ENCODE data around the gene MERTK.

The MERTK gene

DNA sequence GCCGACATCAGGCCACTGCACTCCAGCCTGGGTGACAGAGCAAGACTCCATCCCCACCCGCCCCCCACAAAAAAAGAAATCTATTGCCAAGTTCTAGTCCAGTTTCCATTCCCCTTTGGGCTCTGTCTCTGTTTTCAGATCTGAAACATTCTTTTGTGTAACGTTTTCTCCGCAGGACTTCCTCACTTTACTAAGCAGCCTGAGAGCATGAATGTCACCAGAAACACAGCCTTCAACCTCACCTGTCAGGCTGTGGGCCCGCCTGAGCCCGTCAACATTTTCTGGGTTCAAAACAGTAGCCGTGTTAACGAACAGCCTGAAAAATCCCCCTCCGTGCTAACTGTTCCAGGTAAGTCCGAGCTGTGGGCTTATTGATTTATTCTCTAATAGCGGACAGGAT lies 48.8 kb downstream of the MERTK start:
- DNase-seq (ENCODE audit: low read depth) = no peak
- TF ChIP-seq, protein P1, sequence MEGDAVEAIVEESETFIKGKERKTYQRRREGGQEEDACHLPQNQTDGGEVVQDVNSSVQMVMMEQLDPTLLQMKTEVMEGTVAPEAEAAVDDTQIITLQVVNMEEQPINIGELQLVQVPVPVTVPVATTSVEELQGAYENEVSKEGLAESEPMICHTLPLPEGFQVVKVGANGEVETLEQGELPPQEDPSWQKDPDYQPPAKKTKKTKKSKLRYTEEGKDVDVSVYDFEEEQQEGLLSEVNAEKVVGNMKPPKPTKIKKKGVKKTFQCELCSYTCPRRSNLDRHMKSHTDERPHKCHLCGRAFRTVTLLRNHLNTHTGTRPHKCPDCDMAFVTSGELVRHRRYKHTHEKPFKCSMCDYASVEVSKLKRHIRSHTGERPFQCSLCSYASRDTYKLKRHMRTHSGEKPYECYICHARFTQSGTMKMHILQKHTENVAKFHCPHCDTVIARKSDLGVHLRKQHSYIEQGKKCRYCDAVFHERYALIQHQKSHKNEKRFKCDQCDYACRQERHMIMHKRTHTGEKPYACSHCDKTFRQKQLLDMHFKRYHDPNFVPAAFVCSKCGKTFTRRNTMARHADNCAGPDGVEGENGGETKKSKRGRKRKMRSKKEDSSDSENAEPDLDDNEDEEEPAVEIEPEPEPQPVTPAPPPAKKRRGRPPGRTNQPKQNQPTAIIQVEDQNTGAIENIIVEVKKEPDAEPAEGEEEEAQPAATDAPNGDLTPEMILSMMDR (IDR thresholded peaks at IDR 0.05; ENCODE audit: control insufficient read depth, extremely low read depth, insufficient read depth) = no peak
- H3K4me3 ChIP-seq (ENCODE audit: low read depth, low read length) = no peak overlapping the region

DNA sequence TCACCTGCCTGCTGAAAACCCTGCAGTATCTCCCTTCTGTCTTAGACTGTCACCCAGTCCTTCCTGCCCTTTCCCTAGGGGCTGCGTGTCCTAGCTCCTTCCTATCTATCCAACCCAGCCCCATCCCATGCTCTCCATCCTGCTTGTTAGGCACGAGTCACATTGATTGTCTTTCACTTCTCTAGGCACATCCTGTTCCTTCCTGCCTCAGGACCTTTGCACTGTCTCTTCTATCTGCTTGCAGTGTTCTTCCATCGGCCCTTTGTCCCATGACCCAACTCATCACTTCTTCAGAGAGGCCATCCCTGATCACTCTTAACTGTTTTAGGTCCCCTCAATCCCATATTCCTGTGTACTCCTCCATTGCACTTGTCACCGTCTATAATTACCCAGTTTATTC lies 50.4 kb downstream of the MERTK start:
- H3K4me3 ChIP-seq (ENCODE audit: low read depth, low read length) = no peak overlapping the region
- DNase-seq (ENCODE audit: low read depth) = no peak
- TF ChIP-seq, protein P1 (IDR thresholded peaks at IDR 0.05; ENCODE audit: control insufficient read depth, extremely low read depth, insufficient read depth) = no peak

DNA sequence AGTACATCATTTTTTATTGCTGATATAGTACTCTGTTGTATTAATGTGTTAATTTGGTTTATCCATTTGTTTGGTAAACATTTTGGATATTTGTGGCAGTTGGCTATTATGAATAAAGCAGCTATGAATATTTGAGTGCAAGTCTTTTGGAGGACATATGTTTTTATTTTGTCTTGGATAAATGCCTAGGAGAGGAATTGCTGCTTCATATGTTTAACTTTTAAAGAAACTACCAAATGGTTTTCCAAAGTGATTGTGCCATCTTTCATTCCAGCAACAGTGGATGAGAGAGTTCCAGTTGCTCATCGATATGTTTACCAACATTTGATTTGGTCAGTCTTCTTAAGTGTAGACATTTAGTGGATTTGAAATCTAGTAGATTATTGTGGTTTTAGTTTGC lies 51.8 kb downstream of the MERTK start:
- TF ChIP-seq, protein P1 (IDR thresholded peaks at IDR 0.05; ENCODE audit: control insufficient read depth, extremely low read depth, insufficient read depth) = no peak
- no peak for DNase-seq (ENCODE audit: low read depth)
- H3K4me3 ChIP-seq (ENCODE audit: low read depth, low read length) = no peak overlapping the region

DNA sequence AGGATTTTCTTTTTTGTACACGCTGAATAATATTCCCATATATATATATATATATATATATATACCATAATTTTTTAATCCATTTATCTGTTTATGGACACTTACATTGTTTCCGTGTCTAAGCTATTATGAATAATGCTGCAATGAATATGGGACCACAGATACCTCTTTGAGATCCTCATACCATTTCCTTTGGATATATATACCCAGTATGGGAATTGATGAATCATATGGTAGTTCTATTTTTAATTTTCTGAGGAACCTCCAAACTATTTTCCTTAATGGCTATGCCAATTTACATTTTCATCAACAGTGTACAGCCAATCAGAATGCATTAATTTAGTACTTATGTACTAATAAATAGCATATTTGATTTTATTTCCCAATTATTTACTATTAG lies 53.1 kb downstream of the MERTK start:
- no peak overlapping the region for H3K4me3 ChIP-seq (ENCODE audit: low read depth, low read length)
- TF ChIP-seq, protein P1 (IDR thresholded peaks at IDR 0.05; ENCODE audit: control insufficient read depth, extremely low read depth, insufficient read depth) = no peak
- no peak for DNase-seq (ENCODE audit: low read depth)

DNA sequence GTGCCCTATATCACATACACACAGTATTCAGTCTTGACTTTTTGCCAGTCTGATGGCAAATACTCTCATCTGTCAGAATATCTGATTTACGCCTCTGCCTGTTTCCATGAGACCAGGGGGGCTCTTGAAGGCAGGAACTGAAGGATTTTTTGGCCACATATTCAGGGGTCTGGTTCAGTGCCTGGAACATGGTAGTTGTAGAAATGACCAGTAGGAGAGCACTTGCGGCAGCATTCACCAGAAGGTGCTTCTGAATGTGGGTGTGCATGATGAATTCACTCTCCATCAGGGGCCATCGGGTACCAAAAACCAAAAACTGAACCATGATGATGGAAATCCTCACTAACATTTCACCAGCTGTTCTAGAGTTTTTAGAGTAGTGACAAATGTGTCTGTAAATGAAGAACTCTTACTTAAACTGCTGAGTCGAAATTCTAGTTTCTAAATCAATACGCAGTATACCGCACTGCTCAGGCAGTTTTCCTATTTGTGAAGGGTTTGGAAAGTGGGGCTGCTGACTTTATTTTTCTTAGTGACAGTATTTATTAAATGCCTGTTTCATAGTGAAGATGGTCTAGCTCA lies 54.6 kb downstream of the MERTK start:
- TF ChIP-seq, protein P1 (IDR thresholded peaks at IDR 0.05; ENCODE audit: control insufficient read depth, extremely low read depth, insufficient read depth) = no peak
- no peak overlapping the region for H3K4me3 ChIP-seq (ENCODE audit: low read depth, low read length)
- no peak for DNase-seq (ENCODE audit: low read depth)

DNA sequence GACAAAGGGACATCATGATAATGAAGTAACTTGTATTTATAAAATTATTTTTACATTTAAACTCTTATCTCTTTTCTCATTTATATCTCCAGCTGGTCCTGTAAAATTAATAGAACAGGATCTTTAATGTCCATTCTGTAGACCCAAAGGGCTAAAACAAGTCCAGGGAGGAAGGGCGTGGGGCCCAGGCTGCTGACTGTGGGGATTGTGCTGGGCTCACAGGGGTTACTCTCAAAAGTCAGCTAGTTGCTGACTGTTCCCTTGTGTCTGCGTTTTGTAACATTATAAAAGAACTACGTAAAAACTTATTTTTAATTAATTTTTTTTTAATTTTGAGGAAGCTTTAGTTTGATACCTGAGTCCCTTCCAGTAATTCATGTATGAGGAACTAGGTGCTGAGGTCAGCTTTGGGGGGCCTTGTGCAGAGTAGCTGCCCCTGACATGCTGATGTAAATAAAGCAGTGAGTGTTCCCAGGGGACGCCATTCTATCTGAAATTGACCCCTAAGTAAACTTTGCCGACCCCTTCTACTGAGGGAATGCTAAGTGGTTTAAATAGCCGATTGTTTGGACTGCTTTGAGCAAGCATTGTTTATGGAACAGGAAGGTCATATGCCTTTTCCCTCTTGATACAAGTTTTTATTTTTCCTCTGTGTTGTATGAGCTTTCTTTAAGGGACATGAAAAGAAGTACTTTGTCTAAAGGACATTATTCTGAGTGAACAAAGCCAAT lies 56.4 kb downstream of the MERTK start:
- no peak for DNase-seq (ENCODE audit: low read depth)
- TF ChIP-seq, protein P1 (IDR thresholded peaks at IDR 0.05; ENCODE audit: control insufficient read depth, extremely low read depth, insufficient read depth) = no peak
- H3K4me3 ChIP-seq (ENCODE audit: low read depth, low read length) = no peak overlapping the region
